Measurements from ENCODE around the gene TSPAN10.
A peak's percentile ranks its signal among the peaks of the same experiment; 100 is the strongest.

The TSPAN10 gene

DNA sequence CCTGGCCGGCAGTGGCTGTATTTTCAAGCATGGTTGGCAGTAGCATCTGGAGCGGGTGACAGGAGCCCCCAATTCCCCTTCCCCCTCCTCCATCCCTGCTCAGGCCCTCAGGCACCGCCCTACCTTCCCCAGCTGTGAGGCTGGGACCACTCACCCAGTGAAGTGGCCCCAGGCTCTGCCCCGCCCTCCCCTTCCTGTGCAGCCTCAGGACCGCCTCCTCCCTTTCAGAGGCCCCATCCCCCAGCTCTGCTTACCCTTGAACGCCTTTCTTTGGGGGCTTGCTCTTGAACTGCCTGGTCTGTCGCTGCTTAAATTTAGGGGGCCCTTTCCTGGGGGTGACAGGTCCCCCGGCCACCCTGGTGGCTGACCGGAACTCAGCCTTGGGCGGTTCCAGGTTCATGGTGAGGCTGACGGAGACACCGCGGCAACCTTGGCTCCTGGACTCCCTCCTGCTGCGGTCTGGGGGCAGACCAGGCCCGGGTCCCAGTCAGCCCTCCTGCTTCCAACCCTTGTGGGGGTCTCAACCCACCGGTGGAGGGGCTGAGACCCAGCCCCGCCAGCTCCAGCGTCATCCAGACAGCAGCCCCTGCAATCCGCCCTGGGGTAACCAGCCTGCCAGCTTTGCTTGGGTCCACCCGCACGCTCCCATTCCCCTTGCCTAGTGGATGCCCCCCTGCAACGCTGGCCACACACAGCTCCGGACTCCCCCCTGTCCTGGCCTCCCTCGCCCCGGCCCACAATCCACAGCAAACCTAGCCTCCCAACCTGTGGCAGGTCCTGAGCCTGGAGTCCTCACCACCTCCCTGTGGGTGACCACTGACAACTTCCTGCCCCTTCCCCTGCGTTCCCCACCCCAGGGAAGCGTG lies 16.1 kb downstream of the TSPAN10 start:
- Histone ChIP-seq H2BK120ac (ENCODE audit: insufficient read depth, low read length, poor library complexity) (no peak overlapping the region), H3K14ac (ENCODE audit: low read length) (no peak overlapping the region), H3K18ac (ENCODE audit: low read length) (no peak overlapping the region), H3K27me3 (ENCODE audit: insufficient read depth, low read length) (peaks cover 9% of the 10 kb centered on the region), H3K79me1 (ENCODE audit: low read length) (no peaks in the 10 kb centered on the region), H3K4me1 (ENCODE audit: control insufficient read depth in 1 of 2, insufficient read depth in 2 of 2, low read length in 2 of 2) (peaks cover 0 to 4% of the 10 kb centered on the region in 2 experiments), H3K79me2 (ENCODE audit: control insufficient read depth, insufficient read depth, low read length, poor library complexity) (no peaks in the 10 kb centered on the region), H3K23ac (ENCODE audit: low read length) (no peak overlapping the region), H3K4me3 (ENCODE audit: low read depth, low read length) (no peak overlapping the region), H4K91ac (ENCODE audit: low read depth, low read length) (no peak overlapping the region), H3K9ac (ENCODE audit: low read length) (no peak overlapping the region), H3K9me3 (ENCODE audit: insufficient read depth, low read depth, low read length) (peaks cover 17% of the 10 kb centered on the region), H3K36me3 (ENCODE audit: control insufficient read depth in 1 of 2, insufficient read depth in 2 of 2, low read length in 2 of 2) (no peaks in the 10 kb centered on the region), H2BK12ac (ENCODE audit: low read length) (no peak overlapping the region), H4K12ac (ENCODE audit: low read depth, low read length) (no peak overlapping the region), H2BK5ac (ENCODE audit: low read depth, low read length, poor library complexity) (no peak overlapping the region), H4K8ac (ENCODE audit: low read depth, low read length) (no peak overlapping the region), H3K4me2 (ENCODE audit: low read length) (no peak overlapping the region), H3K4ac (ENCODE audit: low read depth, low read length) (no peak overlapping the region), H3K27ac (ENCODE audit: low read depth, low read length) (no peak overlapping the region), H2AFZ (ENCODE audit: insufficient read depth, low read length, poor library complexity) (peak overlapping the region; percentile 30), H2AK5ac (ENCODE audit: low read length) (no peak overlapping the region)
- no peak for DNase-seq
- WGBS (ENCODE audit: extremely low coverage, insufficient coverage, insufficient read length) = no CpG with 5 or more reads among the region's 27 CpGs

DNA sequence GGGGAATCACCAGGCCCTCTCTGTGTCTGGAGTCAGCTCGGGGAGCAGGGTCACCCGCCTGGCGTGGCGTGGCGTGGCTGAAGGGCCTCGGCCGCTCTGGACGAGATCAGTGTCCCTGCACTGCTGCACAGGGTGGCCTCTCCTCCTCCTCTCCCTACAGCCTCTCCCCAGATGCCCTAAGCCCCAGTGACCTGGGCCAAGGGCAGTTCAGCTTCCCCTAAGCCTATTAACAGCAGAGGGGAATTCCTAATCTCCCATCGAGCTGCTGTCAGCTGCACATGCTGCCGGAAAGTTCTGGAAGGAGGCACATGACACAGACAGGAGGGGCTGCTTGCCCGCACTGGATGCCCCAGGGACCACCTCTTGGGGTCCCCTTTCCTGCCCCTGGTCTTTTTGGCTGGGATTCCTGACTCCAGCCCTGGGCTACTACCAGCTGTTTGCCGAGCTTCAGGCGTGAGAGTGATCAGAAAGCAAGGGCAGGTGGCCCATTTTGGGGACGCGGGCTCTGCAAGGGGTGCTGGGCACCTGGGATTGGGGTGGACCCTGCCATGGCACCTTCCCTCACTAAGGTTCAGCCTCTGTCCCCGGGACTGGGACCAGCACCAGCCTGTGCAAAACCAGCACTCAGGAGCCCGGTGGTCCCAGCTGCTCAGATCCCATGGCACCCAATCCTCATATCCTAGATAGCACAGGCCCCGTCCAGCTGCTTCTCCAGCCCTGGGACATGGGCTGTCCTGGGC lies 18.6 kb downstream of the TSPAN10 start:
- no CpG with 5 or more reads among the region's 18 CpGs for WGBS (ENCODE audit: extremely low coverage, insufficient coverage, insufficient read length)
- Histone ChIP-seq H3K23ac (ENCODE audit: low read length) (no peak overlapping the region), H3K79me1 (ENCODE audit: low read length) (no peaks in the 10 kb centered on the region), H3K36me3 (ENCODE audit: control insufficient read depth in 1 of 2, insufficient read depth in 2 of 2, low read length in 2 of 2) (no peaks in the 10 kb centered on the region), H3K79me2 (ENCODE audit: control insufficient read depth, insufficient read depth, low read length, poor library complexity) (no peaks in the 10 kb centered on the region), H4K12ac (ENCODE audit: low read depth, low read length) (no peak overlapping the region), H2AFZ (ENCODE audit: insufficient read depth, low read length, poor library complexity) (no peak overlapping the region), H2AK5ac (ENCODE audit: low read length) (no peak overlapping the region), H3K27me3 (ENCODE audit: insufficient read depth, low read length) (no peaks in the 10 kb centered on the region), H2BK12ac (ENCODE audit: low read length) (no peak overlapping the region), H4K8ac (ENCODE audit: low read depth, low read length) (no peak overlapping the region), H3K4me2 (ENCODE audit: low read length) (no peak overlapping the region), H3K27ac (ENCODE audit: low read depth, low read length) (no peak overlapping the region), H3K18ac (ENCODE audit: low read length) (no peak overlapping the region), H4K91ac (ENCODE audit: low read depth, low read length) (no peak overlapping the region), H2BK120ac (ENCODE audit: insufficient read depth, low read length, poor library complexity) (no peak overlapping the region), H3K9me3 (ENCODE audit: insufficient read depth, low read depth, low read length) (peaks cover 4% of the 10 kb centered on the region), H3K14ac (ENCODE audit: low read length) (no peak overlapping the region), H3K4me1 (ENCODE audit: control insufficient read depth in 1 of 2, insufficient read depth in 2 of 2, low read length in 2 of 2) (peaks cover 0 to 2% of the 10 kb centered on the region in 2 experiments), H2BK5ac (ENCODE audit: low read depth, low read length, poor library complexity) (no peak overlapping the region), H3K4ac (ENCODE audit: low read depth, low read length) (no peak overlapping the region), H3K9ac (ENCODE audit: low read length) (no peak overlapping the region), H3K4me3 (ENCODE audit: low read depth, low read length) (no peak overlapping the region)
- DNase-seq = no peak

DNA sequence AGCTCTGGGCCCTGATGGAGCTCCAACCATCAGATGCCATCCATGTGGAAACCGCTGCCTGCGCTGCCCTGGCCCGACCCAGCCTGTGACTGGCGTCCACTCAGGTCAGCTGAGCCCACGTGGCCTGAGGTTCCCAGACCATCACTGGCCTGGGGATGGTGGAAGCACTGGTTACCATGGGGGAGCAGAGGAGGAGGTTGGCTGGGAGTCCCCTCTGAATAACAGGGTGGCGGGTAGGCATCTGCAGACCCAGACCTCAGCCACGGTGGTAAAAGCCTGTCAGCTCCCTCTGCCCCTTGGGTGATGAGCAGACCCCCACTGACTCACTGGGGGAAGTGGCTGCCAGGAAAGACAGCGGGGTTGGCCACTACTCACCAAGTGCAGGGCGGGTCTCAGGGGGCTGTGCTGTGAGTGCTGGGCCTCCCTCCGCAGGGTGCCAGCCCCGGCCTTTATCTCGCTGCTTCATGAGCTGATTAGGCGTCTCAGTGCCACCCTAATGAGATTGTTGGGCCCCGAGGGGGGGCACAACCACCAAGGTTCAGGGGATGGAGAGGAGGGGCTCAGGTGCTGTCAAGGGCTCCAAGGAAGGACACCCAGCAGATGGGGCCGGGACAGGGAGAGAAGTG lies 19.2 kb downstream of the TSPAN10 start, which contains the start of gene PDE6G:
TSS of gene PDE6G (minus strand) at position 425 of the 626 bp plus-strand sequence. CDS start 3,237 bp downstream, outside the sequence.
- no peak within 1 kb of the TSS for H3K9ac ChIP-seq (ENCODE audit: low read length)
- no peaks in the 10 kb centered on the region for H3K79me2 ChIP-seq (ENCODE audit: control insufficient read depth, insufficient read depth, low read length, poor library complexity)
- no CpG with 5 or more reads among the region's 15 CpGs for WGBS (ENCODE audit: extremely low coverage, insufficient coverage, insufficient read length)
- no peak within 1 kb of the TSS for H3K4me3 ChIP-seq (ENCODE audit: low read depth, low read length)
- no peaks in the 10 kb centered on the region for H3K27me3 ChIP-seq (ENCODE audit: insufficient read depth, low read length)
- no peak within 1 kb of the TSS for H3K23ac ChIP-seq (ENCODE audit: low read length)
- H2BK5ac ChIP-seq (ENCODE audit: low read depth, low read length, poor library complexity) = no peak within 1 kb of the TSS
- no peak within 1 kb of the TSS for H3K27ac ChIP-seq (ENCODE audit: low read depth, low read length)
- no peak for DNase-seq
- no peaks in the 10 kb centered on the region for H3K36me3 ChIP-seq (ENCODE audit: control insufficient read depth in 1 of 2, insufficient read depth in 2 of 2, low read length in 2 of 2)
- H2BK12ac ChIP-seq (ENCODE audit: low read length) = no peak within 1 kb of the TSS
- H3K4ac ChIP-seq (ENCODE audit: low read depth, low read length) = no peak within 1 kb of the TSS
- peaks cover 4% of the 10 kb centered on the region for H3K9me3 ChIP-seq (ENCODE audit: insufficient read depth, low read depth, low read length)
- H4K12ac ChIP-seq (ENCODE audit: low read depth, low read length) = no peak within 1 kb of the TSS
- H3K14ac ChIP-seq (ENCODE audit: low read length) = no peak within 1 kb of the TSS
- peaks cover 0 to 2% of the 10 kb centered on the region in 2 experiments for H3K4me1 ChIP-seq (ENCODE audit: control insufficient read depth in 1 of 2, insufficient read depth in 2 of 2, low read length in 2 of 2)
- H3K18ac ChIP-seq (ENCODE audit: low read length) = no peak within 1 kb of the TSS
- H2AK5ac ChIP-seq (ENCODE audit: low read length) = no peak within 1 kb of the TSS
- no peak within 1 kb of the TSS for H2AFZ ChIP-seq (ENCODE audit: insufficient read depth, low read length, poor library complexity)
- H4K91ac ChIP-seq (ENCODE audit: low read depth, low read length) = no peak within 1 kb of the TSS
- no peaks in the 10 kb centered on the region for H3K79me1 ChIP-seq (ENCODE audit: low read length)
- H3K4me2 ChIP-seq (ENCODE audit: low read length) = no peak within 1 kb of the TSS
- no peak within 1 kb of the TSS for H2BK120ac ChIP-seq (ENCODE audit: insufficient read depth, low read length, poor library complexity)
- H4K8ac ChIP-seq (ENCODE audit: low read depth, low read length) = no peak within 1 kb of the TSS

DNA sequence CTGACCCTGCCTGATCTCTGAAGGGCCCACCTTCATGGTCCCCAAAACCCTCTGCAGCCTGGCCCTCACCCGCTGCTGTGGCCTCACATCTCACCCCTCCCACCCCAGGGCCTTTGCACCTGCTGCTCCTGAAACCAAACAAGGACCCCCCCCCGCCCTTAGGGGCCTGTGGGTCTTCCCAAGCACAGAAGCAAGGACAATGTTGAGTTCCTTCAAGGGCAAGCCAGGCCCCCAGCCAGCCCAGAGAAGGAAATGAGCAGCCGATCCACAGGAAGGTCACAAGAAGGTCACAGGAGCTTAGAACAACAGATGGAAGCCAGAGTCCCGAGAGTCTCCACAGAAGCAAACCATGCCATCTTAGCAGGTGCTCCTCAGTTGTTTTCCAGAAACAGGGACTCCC lies 19.8 kb downstream of the TSPAN10 start:
- no peak overlapping the region for H3K4ac ChIP-seq (ENCODE audit: low read depth, low read length)
- H3K4me1 ChIP-seq (ENCODE audit: control insufficient read depth in 1 of 2, insufficient read depth in 2 of 2, low read length in 2 of 2) = peaks cover 0 to 2% of the 10 kb centered on the region in 2 experiments
- H3K23ac ChIP-seq (ENCODE audit: low read length) = no peak overlapping the region
- H3K14ac ChIP-seq (ENCODE audit: low read length) = no peak overlapping the region
- no peak overlapping the region for H2BK12ac ChIP-seq (ENCODE audit: low read length)
- H3K27me3 ChIP-seq (ENCODE audit: insufficient read depth, low read length) = no peaks in the 10 kb centered on the region
- no CpG with 5 or more reads among the region's 4 CpGs for WGBS (ENCODE audit: extremely low coverage, insufficient coverage, insufficient read length)
- H3K4me2 ChIP-seq (ENCODE audit: low read length) = no peak overlapping the region
- H2BK120ac ChIP-seq (ENCODE audit: insufficient read depth, low read length, poor library complexity) = no peak overlapping the region
- DNase-seq = no peak
- no peak overlapping the region for H3K9ac ChIP-seq (ENCODE audit: low read length)
- no peak overlapping the region for H4K8ac ChIP-seq (ENCODE audit: low read depth, low read length)
- H3K27ac ChIP-seq (ENCODE audit: low read depth, low read length) = no peak overlapping the region
- H4K91ac ChIP-seq (ENCODE audit: low read depth, low read length) = no peak overlapping the region
- no peaks in the 10 kb centered on the region for H3K79me1 ChIP-seq (ENCODE audit: low read length)
- H3K4me3 ChIP-seq (ENCODE audit: low read depth, low read length) = no peak overlapping the region
- no peak overlapping the region for H2AK5ac ChIP-seq (ENCODE audit: low read length)
- H3K36me3 ChIP-seq (ENCODE audit: control insufficient read depth in 1 of 2, insufficient read depth in 2 of 2, low read length in 2 of 2) = no peaks in the 10 kb centered on the region
- no peak overlapping the region for H2AFZ ChIP-seq (ENCODE audit: insufficient read depth, low read length, poor library complexity)
- H2BK5ac ChIP-seq (ENCODE audit: low read depth, low read length, poor library complexity) = no peak overlapping the region
- no peaks in the 10 kb centered on the region for H3K79me2 ChIP-seq (ENCODE audit: control insufficient read depth, insufficient read depth, low read length, poor library complexity)
- peaks cover 2% of the 10 kb centered on the region for H3K9me3 ChIP-seq (ENCODE audit: insufficient read depth, low read depth, low read length)
- no peak overlapping the region for H4K12ac ChIP-seq (ENCODE audit: low read depth, low read length)
- H3K18ac ChIP-seq (ENCODE audit: low read length) = no peak overlapping the region
